HG03571 (cell line): ENCODE results near the gene CYP46A1.
"Not testable (repeated sequence)": the region's sequence is repeated elsewhere in the genome, so short reads cannot be mapped to it uniquely, and the experiment has no call there.

Experiments used
- ATAC-seq: cut with Tn5 transposase; IDR thresholded peaks from one replicate; pipeline ENCODE4 v1.9.1; 2021; ENCODE audit not compliant: unreplicated experiment

CYP46A1 gene

DNA sequence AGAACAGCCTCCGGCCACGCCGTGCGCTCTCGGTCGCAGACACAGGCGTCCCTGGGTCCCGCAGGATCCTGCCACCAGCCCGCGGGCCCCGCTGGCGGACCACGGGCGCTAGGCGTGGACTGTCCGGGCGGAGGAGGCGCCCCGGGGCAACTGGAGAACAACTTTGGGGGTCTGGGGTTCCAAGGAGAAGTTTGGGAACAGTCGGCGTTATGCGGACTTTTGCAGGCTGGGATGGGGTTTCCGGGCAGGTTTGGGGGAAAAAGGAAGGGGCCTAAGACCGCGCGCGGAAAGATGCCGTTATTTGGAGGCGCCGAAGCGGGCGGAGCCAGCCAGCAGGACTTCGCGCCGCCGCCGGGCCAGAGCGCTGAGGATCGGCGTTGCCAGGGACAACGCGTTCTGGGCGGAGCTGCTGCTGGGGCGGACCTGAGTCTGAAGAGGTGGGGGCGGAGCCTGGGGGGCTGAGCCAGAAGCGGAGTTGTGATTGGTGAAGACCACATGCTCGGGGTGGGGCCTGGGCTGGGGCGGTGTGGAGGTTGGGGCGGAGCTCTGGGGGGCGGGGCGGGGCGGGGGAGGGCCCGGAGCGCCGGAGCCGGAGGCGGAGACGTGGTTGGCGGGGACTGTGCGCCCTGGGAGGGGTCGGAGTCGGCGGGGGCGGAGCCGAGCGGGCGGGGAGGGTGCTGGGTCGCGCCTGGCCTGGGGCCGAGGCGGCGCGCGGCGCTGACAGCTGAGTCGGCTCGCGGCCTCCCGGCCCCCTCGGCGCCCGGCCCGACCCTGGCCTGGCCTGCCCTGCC lies at the start of gene CYP46A1:
Gene CYP46A1, plus strand, starts transcription at position 680 of the 791 bp plus-strand sequence. CDS start 120 bp downstream, outside the sequence.
- peak; percentile 93 for ATAC-seq

DNA sequence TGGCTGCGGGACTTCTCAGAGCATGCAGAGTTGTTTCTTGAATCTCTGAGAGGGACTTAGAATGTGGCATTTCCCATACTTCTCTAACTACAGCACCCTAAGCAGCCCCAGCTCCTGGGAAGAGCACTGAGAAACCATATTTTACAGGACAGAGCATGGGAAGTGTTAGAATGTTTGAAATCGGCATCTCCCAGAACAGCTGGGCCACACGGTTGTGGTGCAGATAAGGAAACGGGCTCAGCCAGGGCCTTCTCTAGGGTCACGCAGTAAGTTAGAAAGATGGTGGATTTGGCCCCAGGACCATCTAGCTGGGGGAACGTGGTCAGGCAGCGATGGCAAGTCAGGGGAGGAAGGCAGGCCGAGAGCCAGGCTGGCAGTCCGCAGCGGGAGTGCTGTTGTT lies 49.7 kb upstream of the CYP46A1 start:
- no peak for ATAC-seq

- ATAC-seq = no peak
Observed at GRCh38 chr14:99635116-99635515, 49.0 kb upstream of the CYP46A1 start.

DNA sequence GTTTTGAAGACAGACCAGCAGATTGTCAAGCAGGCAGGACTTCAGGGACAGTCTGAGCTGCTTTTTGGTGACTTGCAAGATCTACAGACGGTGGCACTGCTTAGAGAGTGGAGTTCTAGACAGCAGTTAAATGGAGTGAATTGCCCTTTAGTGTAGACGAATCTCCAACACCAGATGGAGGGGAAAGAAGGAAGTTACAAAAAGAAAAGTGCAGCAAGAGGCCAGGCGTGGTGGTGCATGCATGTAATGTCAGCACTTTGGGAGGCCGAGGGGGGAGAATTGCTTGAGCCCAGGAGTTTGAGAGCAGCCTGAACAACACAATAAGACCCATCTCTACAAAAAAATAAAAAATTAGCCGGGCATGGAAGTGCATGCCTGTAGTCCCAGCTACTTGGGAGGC lies 47.6 kb upstream of the CYP46A1 start:
- no peak for ATAC-seq

DNA sequence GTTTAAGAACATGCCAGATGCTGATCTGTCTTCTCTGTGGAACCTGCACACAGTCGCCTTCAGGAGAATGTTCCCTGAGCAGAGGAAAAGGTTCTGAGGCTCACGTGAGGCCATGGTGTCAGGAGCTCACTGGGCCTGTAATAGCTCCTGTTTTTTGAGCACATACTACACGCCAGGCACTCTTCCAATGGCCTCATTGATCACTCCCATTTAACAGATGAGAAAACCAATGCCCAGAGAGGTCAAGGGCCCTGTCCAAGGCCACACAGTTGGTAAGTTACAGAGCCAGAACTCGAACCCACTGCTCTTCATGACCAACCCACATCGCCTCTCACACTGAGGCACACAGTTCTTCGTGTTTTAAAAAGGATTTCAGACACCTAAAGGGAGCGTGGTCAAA lies 46.5 kb upstream of the CYP46A1 start:
- no peak for ATAC-seq

DNA sequence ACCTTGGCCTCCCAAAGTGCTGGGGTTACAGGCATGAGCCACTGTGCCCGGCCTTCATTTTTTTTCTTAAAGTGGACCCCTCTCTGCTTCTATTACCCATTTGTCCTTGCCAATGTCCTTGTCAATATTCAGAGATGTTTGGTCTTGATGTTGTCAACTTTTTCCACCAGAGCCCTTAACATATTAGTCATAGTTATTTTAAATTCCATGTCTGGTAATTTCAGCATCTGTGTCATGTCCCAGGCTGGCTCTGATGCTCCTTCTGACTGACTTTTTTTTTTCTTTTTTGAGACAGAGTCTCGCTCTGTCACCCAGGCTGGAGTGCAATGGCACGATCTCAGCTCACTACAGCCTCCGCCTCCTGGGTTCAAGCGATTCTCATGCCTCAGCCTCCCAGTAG lies 41.3 kb upstream of the CYP46A1 start:
- ATAC-seq = not testable (repeated sequence)

- ATAC-seq = no peak
Observed at GRCh38 chr14:99643343-99643742, 40.8 kb upstream of the CYP46A1 start.

GRCh38 chr14:99644035-99644587 lies 40.0 kb upstream of the CYP46A1 start:
- no peak for ATAC-seq

DNA sequence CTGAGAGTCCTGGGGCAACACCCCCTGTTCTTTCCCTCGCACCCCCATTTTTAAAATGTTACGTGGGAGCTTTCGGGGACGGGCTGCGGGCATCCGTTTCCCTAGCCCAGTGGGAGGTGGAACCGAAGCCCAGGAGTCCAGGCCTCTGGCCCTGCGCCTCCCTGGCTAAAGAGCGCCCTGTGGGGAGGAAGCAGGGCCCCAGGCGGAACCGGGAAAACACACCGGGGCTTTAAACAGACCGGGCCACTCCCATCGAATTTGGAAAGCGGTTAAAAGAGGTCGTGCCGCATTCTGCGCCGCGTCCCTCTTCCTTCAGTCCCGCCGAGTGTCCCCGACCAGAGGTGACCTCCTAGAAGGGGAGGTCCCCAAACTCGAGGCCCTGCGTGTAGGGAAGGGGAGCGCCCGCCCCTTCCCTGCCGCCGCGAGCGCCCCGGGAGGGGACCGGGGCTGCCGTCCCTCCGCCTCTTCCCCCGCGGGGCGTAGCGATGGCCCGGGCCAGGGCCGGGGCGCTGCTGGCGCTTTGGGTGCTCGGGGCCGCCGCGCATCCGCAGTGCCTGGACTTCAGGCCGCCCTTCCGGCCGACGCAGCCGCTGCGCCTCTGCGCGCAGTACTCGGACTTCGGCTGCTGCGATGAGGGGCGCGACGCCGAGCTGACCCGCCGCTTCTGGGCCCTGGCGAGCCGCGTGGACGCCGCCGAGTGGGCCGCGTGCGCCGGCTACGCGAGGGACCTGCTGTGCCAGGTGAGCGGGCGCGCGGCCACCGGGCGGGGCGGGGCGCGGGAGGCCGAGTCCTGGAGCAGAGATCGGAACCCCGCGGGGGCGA lies 39.2 kb upstream of the CYP46A1 start, which contains the start of gene HHIPL1:
Gene HHIPL1, plus strand, starts transcription at position 407 of the 822 bp plus-strand sequence. Its CDS starts 79 bp downstream, at position 486.
- ATAC-seq = no peak

DNA sequence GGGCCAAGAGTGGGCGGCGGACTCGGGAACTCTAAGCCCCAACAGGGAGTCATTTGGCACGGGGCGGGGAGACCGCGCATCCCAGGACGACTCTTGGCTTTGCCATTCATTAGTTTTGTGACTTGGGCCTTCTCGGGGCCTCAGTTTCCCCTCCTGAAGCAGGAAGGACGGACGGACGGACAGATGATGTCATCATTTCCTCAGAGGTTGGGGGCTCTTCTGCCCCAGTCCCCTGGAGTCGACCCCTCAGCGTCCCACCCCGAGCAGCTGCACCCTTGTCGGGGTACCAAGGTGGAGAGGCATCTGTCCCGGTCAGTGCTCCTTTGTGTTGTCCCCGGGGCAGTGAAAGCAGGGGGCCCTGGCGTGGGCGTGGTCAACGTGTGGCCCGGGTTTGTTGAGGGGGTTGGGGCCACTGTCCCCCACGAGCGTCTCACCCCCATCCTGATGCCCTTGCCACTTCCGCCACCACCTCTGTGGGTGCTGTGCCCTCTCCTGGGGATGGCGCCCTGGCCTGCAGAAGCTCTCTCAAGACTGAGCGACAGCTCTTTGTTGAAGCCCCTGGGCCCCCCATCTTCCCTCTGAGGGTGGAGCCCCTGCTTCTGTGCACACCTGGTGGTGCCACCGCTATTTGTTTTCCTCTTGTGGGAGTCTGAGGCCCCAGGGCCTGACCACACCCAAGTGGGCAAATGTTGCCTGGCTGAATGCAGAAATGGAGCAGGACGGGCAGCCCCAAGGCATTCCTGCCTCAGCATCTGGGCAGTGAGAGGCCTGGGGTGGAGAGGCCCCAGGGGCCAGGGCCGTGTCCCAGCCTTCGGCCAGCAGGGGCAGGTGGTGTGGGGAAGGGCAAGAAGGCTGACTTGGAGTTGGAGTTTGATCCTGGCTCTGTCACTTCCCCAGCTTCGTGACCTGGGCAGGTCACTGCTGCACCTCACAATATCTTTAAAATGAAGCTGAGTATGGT lies 38.3 kb upstream of the CYP46A1 start:
- ATAC-seq = no peak

DNA sequence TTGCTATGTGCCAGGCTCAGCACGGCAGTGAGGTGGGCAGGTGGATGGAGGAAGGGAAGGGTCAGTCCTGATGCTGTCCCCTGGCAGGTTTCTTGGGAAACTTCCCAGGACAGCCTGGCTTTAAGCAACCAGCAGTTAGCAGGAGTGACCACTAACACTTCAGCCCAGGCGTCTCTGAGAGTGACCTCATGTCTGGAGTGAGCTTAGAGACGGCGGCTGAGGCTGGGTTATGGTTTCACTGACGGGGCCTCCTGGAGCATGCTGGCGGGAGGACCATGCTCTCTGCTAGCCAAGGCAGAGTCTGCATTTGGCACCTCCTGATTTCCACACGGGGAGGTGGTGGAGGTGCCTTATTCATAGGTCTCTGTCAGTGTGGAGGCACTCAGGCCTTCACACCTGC lies 36.7 kb upstream of the CYP46A1 start:
- no peak for ATAC-seq

DNA sequence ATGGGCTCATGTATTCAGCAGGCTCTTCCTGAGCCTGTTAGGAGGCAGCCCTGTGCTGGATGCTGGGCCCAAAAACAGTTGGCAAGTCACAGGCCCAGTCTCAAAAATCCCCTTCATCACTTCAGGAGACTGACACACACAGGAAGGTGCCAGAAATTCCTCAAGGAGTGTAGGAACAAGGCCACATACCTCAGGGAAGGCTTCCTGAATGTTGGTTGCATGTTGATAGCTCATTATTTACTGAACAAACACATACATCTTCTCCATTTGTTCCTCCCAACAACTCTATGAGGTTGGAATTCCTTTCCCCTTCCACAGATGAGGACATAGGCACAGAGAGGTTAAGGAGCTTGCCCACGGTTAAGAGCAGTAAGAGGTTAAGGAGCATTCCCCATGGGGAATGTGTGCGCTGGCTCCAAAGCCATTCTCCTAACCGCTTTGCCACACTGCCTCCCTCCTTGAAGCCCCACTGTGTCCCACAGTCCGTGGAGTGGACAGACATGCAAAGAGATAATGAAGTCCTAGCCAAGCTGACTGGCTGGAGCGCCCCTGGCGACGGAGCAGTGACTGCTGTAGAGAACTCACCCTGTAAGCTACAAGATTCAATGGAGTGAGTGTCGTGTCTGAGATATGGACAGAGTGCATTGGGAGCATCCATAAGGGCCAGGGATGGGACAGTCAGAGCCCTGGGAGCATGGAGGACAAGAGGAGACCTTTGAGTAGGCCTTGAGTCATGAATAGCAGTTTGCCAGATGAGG lies 35.9 kb upstream of the CYP46A1 start:
- ATAC-seq = no peak

- ATAC-seq = no peak
Observed at GRCh38 chr14:99649219-99649618, 34.9 kb upstream of the CYP46A1 start.

DNA sequence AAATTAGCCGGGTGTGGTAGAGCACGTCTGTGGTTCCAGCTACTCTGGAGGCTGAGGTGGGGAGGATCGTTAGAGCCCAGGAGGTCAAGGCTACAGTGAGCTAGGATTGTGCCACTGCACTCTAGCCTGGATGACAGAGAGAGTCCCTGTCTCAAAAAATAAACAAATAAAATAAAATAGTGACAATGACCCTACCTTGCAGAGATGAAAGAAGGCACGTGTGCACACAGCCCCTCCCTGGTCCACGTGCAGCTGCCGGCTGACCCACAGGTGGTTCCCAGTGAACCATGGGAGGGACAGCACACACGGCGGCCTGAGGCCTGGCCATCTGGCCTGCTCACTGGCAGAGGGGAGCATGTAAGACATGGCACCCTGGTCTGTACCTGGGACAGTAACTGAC lies 34.5 kb upstream of the CYP46A1 start:
- ATAC-seq = no peak

GRCh38 chr14:99650189-99650588 lies 33.9 kb upstream of the CYP46A1 start:
- no peak for ATAC-seq

- no peak for ATAC-seq
Observed at GRCh38 chr14:99651953-99652746, 31.9 kb upstream of the CYP46A1 start.

- no peak for ATAC-seq
Observed at GRCh38 chr14:99654235-99654985, 29.7 kb upstream of the CYP46A1 start.

- ATAC-seq = no peak
Observed at GRCh38 chr14:99655521-99655920, 28.6 kb upstream of the CYP46A1 start.
